AG04449 (cell line): ENCODE data around the gene ATAD3C.
"Not testable (repeated sequence)": the region's sequence is repeated elsewhere in the genome, so short reads cannot be mapped to it uniquely, and the experiment has no call there.

Source experiments
- CTCF ChIA-PET: fragments of 350-600 bp; formaldehyde crosslinking; extraction: SDS; loops from one replicate; lab custom pipeline; 2021; ENCODE audit warnings: antibody characterized with exemption; lab: Yijun Ruan, JAX
- POLR2A ChIA-PET: fragments of 400-600, 350-600 bp; formaldehyde crosslinking; extraction: SDS; loops from one replicate; lab custom pipeline; 2020; ENCODE audit warnings: antibody characterized with exemption, inconsistent platforms; lab: Yijun Ruan, JAX
- DNase-seq: peaks from one replicate; pipeline ENCODE4 v3.0.0-alpha.2; 2010; ENCODE audit warnings: low read depth, low spot score
- H3K4me3 ChIP-seq: 2 replicates; pipeline ENCODE4 v1.5.1; 2011; ENCODE audit warnings: low read depth, mild to moderate bottlenecking, control low read depth, low read length
- CTCF ChIP-seq: IDR thresholded peaks from one replicate; pipeline ENCODE4 v1.5.1; 2011; ENCODE audit warnings: mild to moderate bottlenecking, moderate library complexity, low read length, control low read depth, inconsistent platforms; ENCODE audit not compliant: insufficient read depth; ENCODE audit errors: missing control alignments

The ATAD3C gene

GRCh38 chr1:1439546-1440261, 9.8 kb upstream of the ATAD3C start:
- ChIA-PET POLR2A (no interaction called here), CTCF (interaction anchor here (0.8 to 4.8 kb wide), 9 partner anchors 10 to 65 kb away, joined by 3 to 22 read pairs (median 5); partner anchors contain the start of genes ANKRD65 and CCNL2)
- no peak for DNase-seq
- no peak for TF ChIP-seq CTCF
- H3K4me3 ChIP-seq = no peak overlapping the region

- no peak overlapping the region for H3K4me3 ChIP-seq
- DNase-seq = no peak
- no peak for TF ChIP-seq CTCF
- CTCF ChIA-PET = interaction anchor here (0.7 to 4.8 kb wide), 18 partner anchors 8 to 68 kb away, joined by 3 to 22 read pairs (median 5); partner anchors contain the start of genes ANKRD65, ATAD3C and CCNL2
- POLR2A ChIA-PET = no interaction called here
Measured at GRCh38 chr1:1440262-1441001, 9.1 kb upstream of the ATAD3C start.

GRCh38 chr1:1441002-1441888, 8.2 kb upstream of the ATAD3C start:
- CTCF ChIA-PET = interaction anchor here (0.7 to 4.8 kb wide), 22 partner anchors 8 to 69 kb away, joined by 3 to 22 read pairs (median 4); partner anchors contain the start of genes ANKRD65, ATAD3C, CCNL2 and MRPL20

GRCh38 chr1:1442069-1442770, 7.3 kb upstream of the ATAD3C start:
- ChIA-PET POLR2A (no interaction called here), CTCF (interaction anchor here (0.7 to 4.8 kb wide), 12 partner anchors 9 to 43 kb away, joined by 3 to 22 read pairs (median 8); partner anchors contain the start of genes CCNL2 and MRPL20)
- TF ChIP-seq CTCF = no peak

More at GRCh38 chr1:1441002-1441888, 8.2 kb upstream of the ATAD3C start:
- POLR2A ChIA-PET = no interaction called here
- peak; percentile 89 for TF ChIP-seq CTCF
- no peak for DNase-seq
- no peak overlapping the region for H3K4me3 ChIP-seq

GRCh38 chr1:1446631-1447030, 2.9 kb upstream of the ATAD3C start:
- H3K4me3 ChIP-seq, DNase-seq, POLR2A ChIA-PET, CTCF ChIA-PET: not testable (repeated sequence)

More at GRCh38 chr1:1442069-1442770, 7.3 kb upstream of the ATAD3C start:
- no peak overlapping the region for H3K4me3 ChIP-seq
- no peak for DNase-seq

- DNase-seq, POLR2A ChIA-PET, H3K4me3 ChIP-seq: not testable (repeated sequence)
- CTCF ChIA-PET = interaction anchor here (0.8 kb wide), 1 partner anchor 10 kb away, joined by 4 read pairs; no protein-coding TSS in a partner anchor
Measured at GRCh38 chr1:1450616-1451015, 1.1 kb downstream of the ATAD3C start.
